ENCODE results near the gene MEIS1.

DNA sequence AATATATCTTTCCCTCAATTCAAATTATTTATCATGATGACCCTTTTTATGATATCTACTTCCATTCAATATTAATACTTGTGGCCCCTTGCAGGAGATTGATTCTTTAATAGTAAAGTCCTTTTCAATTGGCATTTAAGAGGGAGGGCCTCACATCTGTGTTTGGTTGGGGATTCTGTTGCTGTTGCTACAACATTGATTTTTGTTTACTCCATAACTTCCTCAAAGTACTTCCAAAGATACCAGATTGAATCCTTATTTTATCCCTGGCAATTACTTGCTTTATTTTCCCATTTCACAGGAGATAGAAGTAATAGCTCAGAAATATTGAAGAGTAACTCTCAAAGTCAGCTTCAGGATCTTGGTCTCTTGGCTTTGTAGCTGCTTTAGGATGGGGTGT, 32.8 kb downstream of the MEIS1 start:
- TF ChIP-seq, protein P1, sequence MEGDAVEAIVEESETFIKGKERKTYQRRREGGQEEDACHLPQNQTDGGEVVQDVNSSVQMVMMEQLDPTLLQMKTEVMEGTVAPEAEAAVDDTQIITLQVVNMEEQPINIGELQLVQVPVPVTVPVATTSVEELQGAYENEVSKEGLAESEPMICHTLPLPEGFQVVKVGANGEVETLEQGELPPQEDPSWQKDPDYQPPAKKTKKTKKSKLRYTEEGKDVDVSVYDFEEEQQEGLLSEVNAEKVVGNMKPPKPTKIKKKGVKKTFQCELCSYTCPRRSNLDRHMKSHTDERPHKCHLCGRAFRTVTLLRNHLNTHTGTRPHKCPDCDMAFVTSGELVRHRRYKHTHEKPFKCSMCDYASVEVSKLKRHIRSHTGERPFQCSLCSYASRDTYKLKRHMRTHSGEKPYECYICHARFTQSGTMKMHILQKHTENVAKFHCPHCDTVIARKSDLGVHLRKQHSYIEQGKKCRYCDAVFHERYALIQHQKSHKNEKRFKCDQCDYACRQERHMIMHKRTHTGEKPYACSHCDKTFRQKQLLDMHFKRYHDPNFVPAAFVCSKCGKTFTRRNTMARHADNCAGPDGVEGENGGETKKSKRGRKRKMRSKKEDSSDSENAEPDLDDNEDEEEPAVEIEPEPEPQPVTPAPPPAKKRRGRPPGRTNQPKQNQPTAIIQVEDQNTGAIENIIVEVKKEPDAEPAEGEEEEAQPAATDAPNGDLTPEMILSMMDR (IDR thresholded peaks at IDR 0.05; ENCODE audit: insufficient read depth, low read depth, low read length), result no peak
- no peak for TF ChIP-seq EZH2 (IDR thresholded peaks at IDR 0.05; ENCODE audit: insufficient read depth, low read length)

Data from astrocyte (in vitro differentiated cells and primary cell).